Measurements from ENCODE around the gene FBXW11. TPM values are rescaled to one million over a fixed set of nuclear protein-coding genes. Genes with fewer than 3 reads are reported as not detected.
"Not testable (repeated sequence)": the region's sequence is repeated elsewhere in the genome, so short reads cannot be mapped to it uniquely, and the experiment has no call there.

Gene FBXW11
- polyA plus RNA-seq, 1 donor, result 34.6 TPM

- no peak for DNase-seq (ENCODE audit: low read depth)
These were observed 51.7 kb downstream of the FBXW11 start for GRCh38 chr5:171954721-171955120.

GRCh38 chr5:171953860-171954701 is 52.4 kb downstream of the FBXW11 start:
- DNase-seq (ENCODE audit: low read depth), result no peak

- no peak for DNase-seq (ENCODE audit: low read depth)
These were observed 54.4 kb downstream of the FBXW11 start for GRCh38 chr5:171952021-171952420.

GRCh38 chr5:171951218-171951617 is 55.2 kb downstream of the FBXW11 start:
- DNase-seq (ENCODE audit: low read depth), result no peak

GRCh38 chr5:171946000-171946781 is 60.2 kb downstream of the FBXW11 start:
- DNase-seq (ENCODE audit: low read depth), result no peak

GRCh38 chr5:171945476-171945875 is 61.0 kb downstream of the FBXW11 start:
- DNase-seq (ENCODE audit: low read depth), result no peak

GRCh38 chr5:171945066-171945465 is 61.4 kb downstream of the FBXW11 start:
- DNase-seq (ENCODE audit: low read depth), result no peak

GRCh38 chr5:171942112-171942516 is 64.3 kb downstream of the FBXW11 start:
- not testable (repeated sequence) for DNase-seq (ENCODE audit: low read depth)

- DNase-seq (ENCODE audit: low read depth), result not testable (repeated sequence)
These were observed 64.8 kb downstream of the FBXW11 start for GRCh38 chr5:171941675-171942074.

- not testable (repeated sequence) for DNase-seq (ENCODE audit: low read depth)
These were observed 65.2 kb downstream of the FBXW11 start for GRCh38 chr5:171941275-171941674.

GRCh38 chr5:171939951-171940350 is 66.5 kb downstream of the FBXW11 start:
- DNase-seq (ENCODE audit: low read depth), result no peak

- DNase-seq (ENCODE audit: low read depth), result no peak
These were observed 68.1 kb downstream of the FBXW11 start for GRCh38 chr5:171938358-171938757.

- DNase-seq (ENCODE audit: low read depth), result no peak
These were observed 69.1 kb downstream of the FBXW11 start for GRCh38 chr5:171937351-171937750.

- no peak for DNase-seq (ENCODE audit: low read depth)
These were observed 71.9 kb downstream of the FBXW11 start for GRCh38 chr5:171934586-171934985.

GRCh38 chr5:171931163-171931562 is 75.3 kb downstream of the FBXW11 start:
- no peak for DNase-seq (ENCODE audit: low read depth)

- no peak for DNase-seq (ENCODE audit: low read depth)
These were observed 79.0 kb downstream of the FBXW11 start for GRCh38 chr5:171927345-171927941.

GRCh38 chr5:171926311-171926710 is 80.1 kb downstream of the FBXW11 start:
- DNase-seq (ENCODE audit: low read depth), result no peak

GRCh38 chr5:171924493-171925122 is 81.8 kb downstream of the FBXW11 start:
- no peak for DNase-seq (ENCODE audit: low read depth)

GRCh38 chr5:171920765-171921391 is 85.6 kb downstream of the FBXW11 start:
- no peak for DNase-seq (ENCODE audit: low read depth)

- not testable (repeated sequence) for DNase-seq (ENCODE audit: low read depth)
These were observed 90.7 kb downstream of the FBXW11 start for GRCh38 chr5:171915700-171916099.

- no peak for DNase-seq (ENCODE audit: low read depth)
These were observed 91.6 kb downstream of the FBXW11 start for GRCh38 chr5:171914726-171915338.

All from forelimb muscle (tissue), 1 donor.